ENCODE results near the gene OR7G2. TPM values are rescaled to one million over a fixed set of nuclear protein-coding genes. Genes with fewer than 3 reads are reported as not detected.

OR7G2 gene
- not detected in 2 replicates for total RNA-seq
- not detected in 2 replicates for polyA plus RNA-seq
- not detected in 2 replicates for polyA plus RNA-seq (2011; cell fraction: cytosol; rRNA removed)
- not detected in 2 replicates for polyA plus RNA-seq (2011; cell fraction: nucleus; rRNA removed)
- not detected in 2 replicates for polyA plus RNA-seq (2012)
- polyA minus RNA-seq = not detected in 2 replicates
- not detected for polyA minus RNA-seq (2011; cell fraction: cytosol; rRNA and poly(A)+ RNA removed)
- polyA minus RNA-seq (2011; cell fraction: nucleus; rRNA and poly(A)+ RNA removed) = not detected in 2 replicates
- not detected for Bru-seq, nascent RNA
- BruChase-seq, experiment 1, labeled RNA remaining after a 6-hour chase = not detected
- not detected for BruChase-seq, experiment 2, labeled RNA remaining after a 2-hour chase
- long read RNA-seq = 0 reads

DNA sequence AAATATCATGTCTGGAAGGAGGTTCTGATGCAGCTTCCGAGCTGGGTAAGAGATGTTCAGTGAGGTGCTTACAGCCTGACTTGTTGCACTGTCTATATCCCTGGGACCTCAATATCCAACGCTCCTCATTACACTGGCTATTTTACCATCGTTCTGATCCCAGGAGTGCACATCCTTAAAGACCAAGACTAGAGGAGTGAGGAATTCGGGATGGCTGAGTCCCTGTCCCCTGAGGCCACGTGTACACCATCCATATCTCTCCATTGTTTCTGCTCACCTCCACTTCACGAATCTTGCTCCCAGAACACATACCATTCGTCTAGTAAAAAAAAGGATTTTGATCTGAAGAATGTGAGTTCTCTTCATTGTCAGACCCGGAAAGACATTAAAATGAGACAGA, at the start of gene OR7G2:
TSS of gene OR7G2 (minus strand) at position 101 of the 400 bp plus-strand sequence. CDS start 4,232 bp downstream, outside the sequence.
- CTCF ChIA-PET = no interaction called here
- intact Hi-C loops (cut with micrococcal nuclease) = no loop called here

More for the DNA sequence above, at the start of gene OR7G2:
- Histone ChIP-seq H4K20me1 (replicated peaks; ENCODE audit: control insufficient read depth, extremely low read depth, insufficient read depth, low read length) (no peaks in the 10 kb centered on the region), H3K4me3 (replicated peaks in 1 of 3; ENCODE audit: insufficient read depth in 1 of 3, low read depth in 1 of 3, low read length in 3 of 3) (no peak within 1 kb of the TSS), H3K9ac (replicated peaks; ENCODE audit: extremely low read depth, insufficient read depth, low read length) (no peak within 1 kb of the TSS), H3K4me2 (ENCODE audit: insufficient read depth, low read length) (no peak within 1 kb of the TSS), H3K27me3 (ENCODE audit: control insufficient read depth in 2 of 2, insufficient read depth in 2 of 2, low read length in 2 of 2) (no peaks in the 10 kb centered on the region), H3K27ac (ENCODE audit: insufficient read depth, low read depth, low read length) (no peak within 1 kb of the TSS), H3K36me3 (ENCODE audit: control insufficient read depth in 2 of 2, extremely low read depth in 1 of 2, insufficient read depth in 2 of 2, low read length in 2 of 2) (no peaks in the 10 kb centered on the region), H3K9me3 (replicated peaks; ENCODE audit: control insufficient read depth, insufficient read depth, low read length) (no peaks in the 10 kb centered on the region), H2AFZ (ENCODE audit: low read depth, low read length) (no peak within 1 kb of the TSS), H3K79me2 (ENCODE audit: control insufficient read depth, insufficient read depth, low read length) (no peaks in the 10 kb centered on the region), H3K4me1 (ENCODE audit: control insufficient read depth, extremely low read depth, insufficient read depth, low read length) (no peaks in the 10 kb centered on the region), H3K9me1 (replicated peaks; ENCODE audit: control insufficient read depth, extremely low read depth, insufficient read depth, low read length) (no peaks in the 10 kb centered on the region)
- no TSS peak for BruUV-seq (replicated peaks)
- FAIRE-seq (no peak), DNase-seq (ENCODE audit: low read depth, low spot score) (no peak)
- TF ChIP-seq POLR2A (IDR thresholded peaks at IDR 0.05; ENCODE audit: low read depth, low read length) (no peak), FOS (IDR thresholded peaks at IDR 0.05; ENCODE audit: borderline replicate concordance, insufficient read depth, low read length) (no peak), GATA2 (IDR thresholded peaks at IDR 0.05; ENCODE audit: insufficient read depth, insufficient read length, low read depth, low read length) (no peak), MYC (IDR thresholded peaks at IDR 0.05; ENCODE audit: low read depth, low read length) (no peak), POLR2AphosphoS5 (IDR thresholded peaks at IDR 0.05; ENCODE audit: insufficient read depth, low read depth, low read length) (no peak), EZH2 (IDR thresholded peaks at IDR 0.05; ENCODE audit: borderline replicate concordance, low read depth, low read length, severe bottlenecking) (no peak), CTCF (IDR thresholded peaks at IDR 0.05; ENCODE audit: extremely low read depth in 1 of 2, insufficient read depth in 1 of 2, low read depth in 1 of 2, low read length in 2 of 2) (no peak), JUN (IDR thresholded peaks at IDR 0.05; ENCODE audit: borderline replicate concordance, insufficient read depth, insufficient read length, low read depth) (no peak)
- TF ChIP-seq, protein P1, sequence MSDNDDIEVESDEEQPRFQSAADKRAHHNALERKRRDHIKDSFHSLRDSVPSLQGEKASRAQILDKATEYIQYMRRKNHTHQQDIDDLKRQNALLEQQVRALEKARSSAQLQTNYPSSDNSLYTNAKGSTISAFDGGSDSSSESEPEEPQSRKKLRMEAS (IDR thresholded peaks at IDR 0.05; ENCODE audit: insufficient read depth, insufficient read length) = no peak
- POLR2A ChIA-PET = no interaction called here
- dilution Hi-C loops (cut with MboI; ENCODE audit: extremely low pct_ligation_motif_present, low sequenced_read_pairs) = no loop called here
